GM12874 (cell line): ENCODE results near the gene CCDC186.

Experiments used
- TF ChIP-seq, protein P1 (sequence below): IDR thresholded peaks from 2 replicates; pipeline ENCODE4 v1.5.1; 2011; ENCODE audit warnings: low read depth, mild to moderate bottlenecking, control low read depth, low read length, moderate library complexity; ENCODE audit not compliant: insufficient read depth

The CCDC186 gene

DNA sequence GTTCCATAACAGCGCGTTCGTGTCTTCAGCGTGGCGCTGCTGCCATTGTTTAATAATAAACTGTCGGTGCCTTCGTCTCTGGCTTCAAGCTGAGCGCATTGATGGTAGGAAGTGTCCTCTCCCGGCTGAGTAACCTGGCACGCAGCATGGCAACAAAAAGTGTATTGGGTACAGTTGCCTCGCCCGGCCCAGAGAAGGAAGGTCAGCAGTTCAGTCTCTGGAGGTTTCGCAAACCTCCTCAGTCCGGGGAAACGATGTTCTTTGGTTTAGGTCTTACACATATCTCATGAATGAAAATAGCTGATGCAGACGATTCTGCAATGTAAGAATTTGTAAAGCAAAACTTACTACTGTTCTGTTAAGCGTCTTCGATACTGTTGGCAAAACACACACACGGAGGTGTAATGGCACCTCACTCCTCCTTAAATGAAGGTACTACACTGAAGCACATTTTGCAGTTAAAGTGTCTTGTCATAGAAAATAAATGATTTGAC is 739 bp upstream of the CCDC186 start:
- TF ChIP-seq, protein P1, sequence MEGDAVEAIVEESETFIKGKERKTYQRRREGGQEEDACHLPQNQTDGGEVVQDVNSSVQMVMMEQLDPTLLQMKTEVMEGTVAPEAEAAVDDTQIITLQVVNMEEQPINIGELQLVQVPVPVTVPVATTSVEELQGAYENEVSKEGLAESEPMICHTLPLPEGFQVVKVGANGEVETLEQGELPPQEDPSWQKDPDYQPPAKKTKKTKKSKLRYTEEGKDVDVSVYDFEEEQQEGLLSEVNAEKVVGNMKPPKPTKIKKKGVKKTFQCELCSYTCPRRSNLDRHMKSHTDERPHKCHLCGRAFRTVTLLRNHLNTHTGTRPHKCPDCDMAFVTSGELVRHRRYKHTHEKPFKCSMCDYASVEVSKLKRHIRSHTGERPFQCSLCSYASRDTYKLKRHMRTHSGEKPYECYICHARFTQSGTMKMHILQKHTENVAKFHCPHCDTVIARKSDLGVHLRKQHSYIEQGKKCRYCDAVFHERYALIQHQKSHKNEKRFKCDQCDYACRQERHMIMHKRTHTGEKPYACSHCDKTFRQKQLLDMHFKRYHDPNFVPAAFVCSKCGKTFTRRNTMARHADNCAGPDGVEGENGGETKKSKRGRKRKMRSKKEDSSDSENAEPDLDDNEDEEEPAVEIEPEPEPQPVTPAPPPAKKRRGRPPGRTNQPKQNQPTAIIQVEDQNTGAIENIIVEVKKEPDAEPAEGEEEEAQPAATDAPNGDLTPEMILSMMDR = no peak

DNA sequence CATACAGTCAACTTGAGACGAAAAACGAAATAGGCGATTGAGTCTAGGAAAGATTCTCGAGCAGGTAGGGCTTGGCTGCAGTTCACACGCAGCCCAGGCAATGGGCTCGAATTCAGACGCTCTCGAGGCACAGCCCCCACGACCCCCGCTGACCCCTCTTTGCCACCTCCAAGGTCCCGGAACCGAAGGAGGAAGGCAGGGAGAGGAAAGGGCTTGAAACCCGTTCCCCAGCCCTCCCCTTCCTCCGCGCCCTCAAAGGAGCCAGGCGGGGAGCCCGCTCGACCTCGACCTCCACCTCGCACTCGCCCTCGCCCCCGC is 441 bp downstream of the CCDC186 start:
- TF ChIP-seq, protein P1 = no peak

DNA sequence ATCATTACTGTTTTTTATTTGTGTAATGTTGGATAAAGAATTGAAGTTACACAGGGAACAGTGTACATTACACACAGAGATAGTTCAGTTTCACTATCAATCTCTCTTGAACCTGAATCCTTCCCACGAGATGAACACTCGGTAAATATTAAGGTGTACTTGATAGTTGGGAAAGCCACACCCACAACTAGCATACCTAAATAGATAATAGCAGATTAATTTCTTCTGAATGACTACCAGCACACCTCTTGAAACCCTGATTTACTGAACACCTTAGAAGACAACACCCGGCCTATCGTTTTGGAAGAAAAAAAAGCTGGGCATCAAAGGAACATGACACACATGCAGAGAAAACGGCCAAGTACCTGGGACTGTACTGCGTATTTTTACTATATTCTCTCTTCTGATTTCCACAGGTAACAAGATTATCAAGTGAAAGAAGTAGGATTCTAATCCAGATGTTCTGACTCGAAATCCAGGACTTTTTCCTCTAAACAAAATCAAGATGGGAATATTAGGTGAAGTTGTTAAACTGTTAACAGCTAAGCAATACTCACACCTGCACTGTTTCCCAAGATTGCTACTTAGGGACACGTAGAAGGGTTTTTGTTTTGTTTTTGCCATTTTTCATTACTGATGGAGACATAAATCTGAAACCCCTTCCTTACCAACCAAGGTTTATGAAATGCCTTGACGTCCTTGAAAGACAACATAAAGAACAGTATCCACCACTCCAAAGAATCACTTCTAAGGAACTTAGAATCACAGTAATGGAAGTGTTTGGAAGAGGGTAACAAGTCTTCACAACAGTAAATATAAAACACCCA is 1.0 kb downstream of the CCDC186 start:
- TF ChIP-seq, protein P1 = no peak

DNA sequence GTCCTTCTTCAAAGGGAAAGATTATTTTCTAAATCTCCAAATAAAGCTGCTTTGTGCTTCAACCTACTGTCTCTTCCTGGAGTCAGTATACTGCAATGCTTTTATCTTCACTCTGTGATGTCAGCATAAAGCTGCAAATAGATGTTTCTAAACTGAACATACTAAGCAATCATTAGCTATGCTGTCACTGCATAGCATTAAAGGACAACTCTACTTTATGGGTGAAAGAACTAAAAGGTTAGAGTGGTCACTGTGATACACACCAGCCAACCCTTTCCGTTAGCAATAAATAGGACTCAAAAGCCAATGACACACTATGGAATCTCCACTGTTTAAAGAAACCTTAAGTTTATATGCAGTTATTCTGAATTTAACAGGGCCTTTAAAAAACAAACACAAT is 1.8 kb downstream of the CCDC186 start:
- TF ChIP-seq, protein P1 = no peak

GRCh38 chr10:114168450-114169009 is 5.5 kb downstream of the CCDC186 start:
- TF ChIP-seq, protein P1 = no peak

- TF ChIP-seq, protein P1 = no peak
Observed at GRCh38 chr10:114167985-114168384, 6.0 kb downstream of the CCDC186 start.

GRCh38 chr10:114166494-114166893 is 7.5 kb downstream of the CCDC186 start:
- TF ChIP-seq, protein P1 = no peak
